WTC11 (cell line): ENCODE measurements around the gene COMTD1.

ENCODE experiments used
- CTCF ChIP-seq: fragments of 200-600 bp; IDR thresholded peaks from 2 replicates; pipeline ENCODE4 v1.8.0; 2022; ENCODE audit warnings: antibody characterized with exemption
- JUN ChIP-seq: sonication (generic); formaldehyde crosslinking; IDR thresholded peaks from 2 replicates; pipeline ENCODE4 v1.8.0; 2023; ENCODE audit warnings: mild to moderate bottlenecking, missing genetic modification reagents
- PRRX2 ChIP-seq: fragments of 250-450 bp; sonication (Bioruptor Pico); IDR thresholded peaks from 2 replicates; pipeline ENCODE4 v1.8.0; 2021; ENCODE audit warnings: mild to moderate bottlenecking
- TP53 ChIP-seq: sonication (generic); formaldehyde crosslinking; IDR thresholded peaks from 2 replicates; pipeline ENCODE4 v1.8.1; 2023; ENCODE audit warnings: mild to moderate bottlenecking, missing genetic modification reagents
- ZNF423 ChIP-seq: fragments of 250-450 bp; sonication (Bioruptor Pico); IDR thresholded peaks from 2 replicates; pipeline ENCODE4 v2.1.2; 2022; ENCODE audit warnings: mild to moderate bottlenecking, moderate library complexity
- TF ChIP-seq, protein P1 (sequence below): sonication (generic); formaldehyde crosslinking; IDR thresholded peaks from 2 replicates; pipeline ENCODE4 v1.8.0; 2022; ENCODE audit warnings: mild to moderate bottlenecking, missing genetic modification reagents

DNA sequence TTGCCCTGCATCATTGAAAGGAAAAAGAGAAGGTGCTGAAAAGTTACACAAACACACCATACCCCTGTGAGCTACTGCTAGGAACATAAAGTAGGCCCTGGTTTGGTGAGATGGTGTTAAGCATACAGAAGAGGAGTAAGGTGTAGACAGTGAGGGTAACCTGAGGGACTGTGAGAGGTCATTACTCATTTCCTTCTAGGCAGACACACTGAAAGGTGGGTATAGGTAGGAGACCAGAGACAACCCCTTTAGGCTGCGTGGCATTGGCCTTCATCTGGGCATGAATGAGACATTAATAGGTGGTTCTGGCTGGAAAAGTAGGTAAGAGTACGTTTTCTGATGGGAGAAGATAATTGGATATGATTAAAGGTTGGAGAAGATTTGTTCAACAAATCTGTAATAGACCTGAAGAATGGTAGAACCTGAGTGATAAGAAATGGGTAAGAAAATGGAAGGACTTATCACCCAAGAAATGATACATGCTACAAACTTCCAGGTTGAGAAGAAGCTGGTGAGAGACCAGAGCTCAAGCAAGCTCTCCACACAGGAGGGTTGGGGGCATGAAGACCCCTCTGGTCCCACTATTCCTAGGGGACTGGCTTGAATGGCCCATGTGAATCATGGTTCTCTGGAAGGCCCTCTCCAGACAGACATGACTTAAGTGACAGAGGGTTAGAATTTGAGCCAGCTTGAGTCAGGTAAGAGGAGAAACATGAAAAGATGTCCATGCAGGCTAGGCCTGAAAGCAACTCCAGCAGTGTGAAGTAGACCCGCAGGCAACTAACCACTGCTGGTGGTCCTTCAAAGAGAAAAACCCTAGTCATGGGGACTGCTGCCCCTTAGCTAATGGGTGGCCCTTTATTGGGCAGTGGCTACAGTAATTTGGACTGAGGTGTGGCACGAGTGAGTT, 3.8 kb downstream of the COMTD1 start:
- no peak for TF ChIP-seq TP53
- no peak for TF ChIP-seq JUN
- no peak; the same call in 1 of the 2 replicates for TF ChIP-seq PRRX2 (CRISPR knock-in tag)
- no peak for TF ChIP-seq ZNF423 (CRISPR knock-in tag)
- TF ChIP-seq, protein P1, sequence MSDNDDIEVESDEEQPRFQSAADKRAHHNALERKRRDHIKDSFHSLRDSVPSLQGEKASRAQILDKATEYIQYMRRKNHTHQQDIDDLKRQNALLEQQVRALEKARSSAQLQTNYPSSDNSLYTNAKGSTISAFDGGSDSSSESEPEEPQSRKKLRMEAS (CRISPR knock-in tag): no peak
- no peak for TF ChIP-seq CTCF
